OCI-M1 (cell line): ENCODE measurements around the gene NEK10.
"Not testable (repeated sequence)": the region's sequence is repeated elsewhere in the genome, so short reads cannot be mapped to it uniquely, and the experiment has no call there.

Experiments used
- DNase-seq: peaks from one replicate; lab custom pipeline; 2025; lab: John Stamatoyannopoulos, UW

NEK10 gene

GRCh38 chr3:27354161-27354560 lies 15.0 kb downstream of the NEK10 start:
- no peak for DNase-seq

- DNase-seq = no peak
Measured at GRCh38 chr3:27353221-27353620, 16.0 kb downstream of the NEK10 start.

- no peak for DNase-seq
Measured at GRCh38 chr3:27352047-27352446, 17.1 kb downstream of the NEK10 start.

GRCh38 chr3:27349832-27350231 lies 19.4 kb downstream of the NEK10 start:
- DNase-seq = peak; percentile 25

GRCh38 chr3:27345959-27346865 lies 23.0 kb downstream of the NEK10 start:
- no peak for DNase-seq

- DNase-seq = peak; percentile 26
Measured at GRCh38 chr3:27345493-27345892, 23.7 kb downstream of the NEK10 start.

GRCh38 chr3:27345045-27345444 lies 24.1 kb downstream of the NEK10 start:
- DNase-seq = no peak

GRCh38 chr3:27344192-27344591 lies 25.0 kb downstream of the NEK10 start:
- no peak for DNase-seq

- no peak for DNase-seq
Measured at GRCh38 chr3:27342267-27342666, 26.9 kb downstream of the NEK10 start.

GRCh38 chr3:27340534-27340933 lies 28.6 kb downstream of the NEK10 start:
- no peak for DNase-seq

- DNase-seq = no peak
Measured at GRCh38 chr3:27335571-27335970, 33.6 kb downstream of the NEK10 start.

GRCh38 chr3:27333843-27334242 lies 35.3 kb downstream of the NEK10 start:
- no peak for DNase-seq

- not testable (repeated sequence) for DNase-seq
Measured at GRCh38 chr3:27328982-27329762, 40.0 kb downstream of the NEK10 start.

GRCh38 chr3:27326629-27327545 lies 42.3 kb downstream of the NEK10 start:
- DNase-seq = no peak

- no peak for DNase-seq
Measured at GRCh38 chr3:27326202-27326601, 43.0 kb downstream of the NEK10 start.

GRCh38 chr3:27325419-27325818 lies 43.8 kb downstream of the NEK10 start:
- no peak for DNase-seq

- DNase-seq = no peak
Measured at GRCh38 chr3:27324686-27325085, 44.5 kb downstream of the NEK10 start.

GRCh38 chr3:27323087-27323570 lies 46.1 kb downstream of the NEK10 start:
- DNase-seq = no peak

- no peak for DNase-seq
Measured at GRCh38 chr3:27322634-27323033, 46.5 kb downstream of the NEK10 start.

GRCh38 chr3:27319847-27320526 lies 49.2 kb downstream of the NEK10 start:
- DNase-seq = no peak

GRCh38 chr3:27319304-27319703 lies 49.9 kb downstream of the NEK10 start:
- DNase-seq = no peak
